ENCODE results near the gene ICAM1.

DNA sequence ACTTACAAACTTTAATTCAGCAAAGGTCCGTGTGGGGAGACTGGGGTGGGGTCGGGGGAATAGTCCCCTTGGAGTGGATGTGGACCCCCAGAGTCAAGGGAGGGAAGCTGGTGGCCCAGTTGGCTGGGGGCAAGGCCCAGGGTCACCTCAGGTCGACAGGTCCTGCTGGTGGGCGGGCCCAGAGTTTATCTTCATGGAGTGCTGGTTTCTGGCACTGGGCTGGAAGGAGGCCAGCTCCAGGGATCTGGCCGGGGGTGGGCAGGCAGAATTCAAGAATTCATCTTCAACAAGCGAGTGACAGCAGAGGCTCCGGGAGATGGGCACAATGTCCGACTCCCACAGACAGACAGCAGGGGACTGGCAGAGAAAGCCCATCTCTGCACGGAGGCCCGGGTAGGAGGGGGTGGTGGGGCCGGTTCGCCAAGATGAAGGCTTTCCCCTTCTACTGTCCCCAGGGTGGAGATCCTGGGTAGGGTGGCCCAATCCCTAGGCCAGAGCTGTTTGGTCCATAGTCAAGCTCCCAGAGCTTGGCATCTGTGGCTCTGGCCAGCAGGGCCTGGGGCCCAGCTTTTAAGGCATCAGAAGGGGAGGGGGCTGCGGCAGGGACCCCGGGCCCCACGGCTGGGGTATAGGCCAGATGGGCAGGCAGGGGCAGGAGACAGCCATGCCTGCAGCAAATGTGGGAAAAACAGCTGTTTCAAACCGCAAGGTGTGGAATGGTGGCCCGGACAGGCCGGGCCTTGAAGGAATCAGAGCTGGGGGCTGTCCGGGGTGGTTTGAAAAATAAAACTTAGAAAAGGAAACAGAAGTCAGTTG, 45.5 kb downstream of the ICAM1 start:
- TF ChIP-seq KDM5A (IDR thresholded peaks at IDR 0.05) = no peak
- no peak for TF ChIP-seq ESRRA (IDR thresholded peaks at IDR 0.05; ENCODE audit: borderline replicate concordance, low read length)
- TF ChIP-seq CTCF (IDR thresholded peaks at IDR 0.05) = no peak
